Measurements from ENCODE around the gene GPR146. TPM values are rescaled to one million over a fixed set of nuclear protein-coding genes. Genes with fewer than 3 reads are reported as not detected.

Gene GPR146
- total RNA-seq, 3 donors from 2014 or later: 24.1 to 56.8 (median 43.6) TPM

GRCh38 chr7:1021931-1022330 is 22.4 kb upstream of the GPR146 start:
- TF ChIP-seq POLR2A (IDR thresholded peaks at IDR 0.05) (no peak), CTCF (IDR thresholded peaks at IDR 0.05) (no peak), POLR2AphosphoS5 (IDR thresholded peaks at IDR 0.05) (no peak)
- no peaks in the 10 kb centered on the region for H3K36me3 ChIP-seq

GRCh38 chr7:1022356-1022755 is 22.0 kb upstream of the GPR146 start:
- H3K4me3 ChIP-seq: no peak overlapping the region
- intact Hi-C loops (cut with DNase I; ENCODE audit: low total_unique reads): no loop called here
- no peaks in the 10 kb centered on the region for H3K27me3 ChIP-seq
- no peak overlapping the region for H3K27ac ChIP-seq
- DNase-seq (ENCODE audit: low spot score in 2 of 2): no peak
- no peaks in the 10 kb centered on the region for H3K36me3 ChIP-seq
- no peaks in the 10 kb centered on the region for H3K9me3 ChIP-seq
- no peaks in the 10 kb centered on the region for H3K4me1 ChIP-seq
- no peak for TF ChIP-seq CTCF (IDR thresholded peaks at IDR 0.05)
- no peak for TF ChIP-seq POLR2A (IDR thresholded peaks at IDR 0.05)
- TF ChIP-seq POLR2AphosphoS5 (IDR thresholded peaks at IDR 0.05): no peak

More at GRCh38 chr7:1021931-1022330, 22.4 kb upstream of the GPR146 start:
- DNase-seq (ENCODE audit: low spot score in 2 of 2): no peak
- H3K4me1 ChIP-seq: no peaks in the 10 kb centered on the region
- H3K4me3 ChIP-seq: no peak overlapping the region
- intact Hi-C loops (cut with DNase I; ENCODE audit: low total_unique reads): no loop called here
- no peaks in the 10 kb centered on the region for H3K9me3 ChIP-seq
- no peaks in the 10 kb centered on the region for H3K27me3 ChIP-seq
- no peak overlapping the region for H3K27ac ChIP-seq

- no peak overlapping the region for H3K27ac ChIP-seq
- no peak for DNase-seq (ENCODE audit: low spot score in 2 of 2)
- no peaks in the 10 kb centered on the region for H3K36me3 ChIP-seq
- H3K9me3 ChIP-seq: no peaks in the 10 kb centered on the region
- H3K27me3 ChIP-seq: no peaks in the 10 kb centered on the region
- H3K4me3 ChIP-seq: no peak overlapping the region
- no peak for TF ChIP-seq POLR2A (IDR thresholded peaks at IDR 0.05)
- no peak for TF ChIP-seq CTCF (IDR thresholded peaks at IDR 0.05)
- no peak for TF ChIP-seq POLR2AphosphoS5 (IDR thresholded peaks at IDR 0.05)
- no peaks in the 10 kb centered on the region for H3K4me1 ChIP-seq
- intact Hi-C loops (cut with DNase I; ENCODE audit: low total_unique reads): no loop called here
Measured at GRCh38 chr7:1022801-1023465, 21.4 kb upstream of the GPR146 start.

- H3K27ac ChIP-seq: no peak overlapping the region
- H3K9me3 ChIP-seq: no peaks in the 10 kb centered on the region
- H3K4me3 ChIP-seq: no peak overlapping the region
- peaks cover 0 to 6% of the 10 kb centered on the region in 2 donors for H3K4me1 ChIP-seq
- TF ChIP-seq POLR2A (IDR thresholded peaks at IDR 0.05): no peak
- TF ChIP-seq CTCF (IDR thresholded peaks at IDR 0.05): no peak
- TF ChIP-seq POLR2AphosphoS5 (IDR thresholded peaks at IDR 0.05): no peak
- DNase-seq (ENCODE audit: low spot score in 2 of 2): no peak
- intact Hi-C loops (cut with DNase I; ENCODE audit: low total_unique reads): no loop called here
- no peaks in the 10 kb centered on the region for H3K27me3 ChIP-seq
- H3K36me3 ChIP-seq: no peaks in the 10 kb centered on the region
Measured at GRCh38 chr7:1024331-1024841, 20.0 kb upstream of the GPR146 start.

- TF ChIP-seq CTCF (IDR thresholded peaks at IDR 0.05) (no peak), POLR2AphosphoS5 (IDR thresholded peaks at IDR 0.05) (no peak), POLR2A (IDR thresholded peaks at IDR 0.05) (no peak)
- H3K9me3 ChIP-seq: no peaks in the 10 kb centered on the region
Measured at GRCh38 chr7:1024876-1025742, 19.2 kb upstream of the GPR146 start.

More at GRCh38 chr7:1024876-1025742, 19.2 kb upstream of the GPR146 start:
- no peaks in the 10 kb centered on the region for H3K27me3 ChIP-seq
- no peak for DNase-seq (ENCODE audit: low spot score in 2 of 2)
- intact Hi-C loops (cut with DNase I; ENCODE audit: low total_unique reads): no loop called here
- H3K27ac ChIP-seq: no peak overlapping the region
- H3K4me1 ChIP-seq: peaks cover 0 to 8% of the 10 kb centered on the region in 2 donors
- H3K4me3 ChIP-seq: no peak overlapping the region
- H3K36me3 ChIP-seq: no peaks in the 10 kb centered on the region
